ENCODE results near the gene STAB1.

DNA sequence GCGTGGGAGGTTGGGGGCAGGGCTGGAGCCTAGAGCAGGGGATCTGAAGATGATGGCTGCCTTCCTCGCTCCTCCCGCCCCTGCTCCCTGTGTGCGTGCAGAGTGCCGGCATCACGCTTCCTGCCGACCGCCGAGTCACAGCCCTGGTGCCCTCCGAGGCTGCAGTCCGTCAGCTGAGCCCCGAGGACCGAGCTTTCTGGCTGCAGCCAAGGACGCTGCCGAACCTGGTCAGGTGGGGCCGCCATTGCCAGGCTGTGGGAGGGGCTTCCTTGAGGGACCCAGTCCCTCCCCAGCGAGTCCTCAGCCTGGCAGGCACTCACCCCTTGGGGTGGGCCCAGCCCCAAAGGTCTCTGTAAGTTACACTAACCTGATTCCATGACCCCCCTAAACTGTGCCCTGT, 17.6 kb downstream of the STAB1 start:
- TF ChIP-seq POLR2AphosphoS5 (IDR thresholded peaks at IDR 0.05; ENCODE audit: low read depth) = no peak
- TF ChIP-seq, protein P1, sequence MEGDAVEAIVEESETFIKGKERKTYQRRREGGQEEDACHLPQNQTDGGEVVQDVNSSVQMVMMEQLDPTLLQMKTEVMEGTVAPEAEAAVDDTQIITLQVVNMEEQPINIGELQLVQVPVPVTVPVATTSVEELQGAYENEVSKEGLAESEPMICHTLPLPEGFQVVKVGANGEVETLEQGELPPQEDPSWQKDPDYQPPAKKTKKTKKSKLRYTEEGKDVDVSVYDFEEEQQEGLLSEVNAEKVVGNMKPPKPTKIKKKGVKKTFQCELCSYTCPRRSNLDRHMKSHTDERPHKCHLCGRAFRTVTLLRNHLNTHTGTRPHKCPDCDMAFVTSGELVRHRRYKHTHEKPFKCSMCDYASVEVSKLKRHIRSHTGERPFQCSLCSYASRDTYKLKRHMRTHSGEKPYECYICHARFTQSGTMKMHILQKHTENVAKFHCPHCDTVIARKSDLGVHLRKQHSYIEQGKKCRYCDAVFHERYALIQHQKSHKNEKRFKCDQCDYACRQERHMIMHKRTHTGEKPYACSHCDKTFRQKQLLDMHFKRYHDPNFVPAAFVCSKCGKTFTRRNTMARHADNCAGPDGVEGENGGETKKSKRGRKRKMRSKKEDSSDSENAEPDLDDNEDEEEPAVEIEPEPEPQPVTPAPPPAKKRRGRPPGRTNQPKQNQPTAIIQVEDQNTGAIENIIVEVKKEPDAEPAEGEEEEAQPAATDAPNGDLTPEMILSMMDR (conservative IDR thresholded peaks at IDR 0.05; ENCODE audit: low read depth in 2 of 2) = no peak
- TF ChIP-seq CREB1 (CRISPR knock-in tag; IDR thresholded peaks at IDR 0.05; ENCODE audit: low read depth) = no peak
- TF ChIP-seq, protein P2, sequence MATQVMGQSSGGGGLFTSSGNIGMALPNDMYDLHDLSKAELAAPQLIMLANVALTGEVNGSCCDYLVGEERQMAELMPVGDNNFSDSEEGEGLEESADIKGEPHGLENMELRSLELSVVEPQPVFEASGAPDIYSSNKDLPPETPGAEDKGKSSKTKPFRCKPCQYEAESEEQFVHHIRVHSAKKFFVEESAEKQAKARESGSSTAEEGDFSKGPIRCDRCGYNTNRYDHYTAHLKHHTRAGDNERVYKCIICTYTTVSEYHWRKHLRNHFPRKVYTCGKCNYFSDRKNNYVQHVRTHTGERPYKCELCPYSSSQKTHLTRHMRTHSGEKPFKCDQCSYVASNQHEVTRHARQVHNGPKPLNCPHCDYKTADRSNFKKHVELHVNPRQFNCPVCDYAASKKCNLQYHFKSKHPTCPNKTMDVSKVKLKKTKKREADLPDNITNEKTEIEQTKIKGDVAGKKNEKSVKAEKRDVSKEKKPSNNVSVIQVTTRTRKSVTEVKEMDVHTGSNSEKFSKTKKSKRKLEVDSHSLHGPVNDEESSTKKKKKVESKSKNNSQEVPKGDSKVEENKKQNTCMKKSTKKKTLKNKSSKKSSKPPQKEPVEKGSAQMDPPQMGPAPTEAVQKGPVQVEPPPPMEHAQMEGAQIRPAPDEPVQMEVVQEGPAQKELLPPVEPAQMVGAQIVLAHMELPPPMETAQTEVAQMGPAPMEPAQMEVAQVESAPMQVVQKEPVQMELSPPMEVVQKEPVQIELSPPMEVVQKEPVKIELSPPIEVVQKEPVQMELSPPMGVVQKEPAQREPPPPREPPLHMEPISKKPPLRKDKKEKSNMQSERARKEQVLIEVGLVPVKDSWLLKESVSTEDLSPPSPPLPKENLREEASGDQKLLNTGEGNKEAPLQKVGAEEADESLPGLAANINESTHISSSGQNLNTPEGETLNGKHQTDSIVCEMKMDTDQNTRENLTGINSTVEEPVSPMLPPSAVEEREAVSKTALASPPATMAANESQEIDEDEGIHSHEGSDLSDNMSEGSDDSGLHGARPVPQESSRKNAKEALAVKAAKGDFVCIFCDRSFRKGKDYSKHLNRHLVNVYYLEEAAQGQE (IDR thresholded peaks at IDR 0.05; ENCODE audit: unreplicated experiment) = no peak
- TF ChIP-seq EZH2 (IDR thresholded peaks at IDR 0.05; ENCODE audit: low read depth, unreplicated experiment) = no peak
- TF ChIP-seq EZH2phosphoT487 (IDR thresholded peaks at IDR 0.05; ENCODE audit: unreplicated experiment) = no peak
- TF ChIP-seq JUNB (IDR thresholded peaks at IDR 0.05; ENCODE audit: unreplicated experiment) = no peak
- no peak for TF ChIP-seq STAT1 (IDR thresholded peaks at IDR 0.05; ENCODE audit: unreplicated experiment)
- TF ChIP-seq, protein P3, sequence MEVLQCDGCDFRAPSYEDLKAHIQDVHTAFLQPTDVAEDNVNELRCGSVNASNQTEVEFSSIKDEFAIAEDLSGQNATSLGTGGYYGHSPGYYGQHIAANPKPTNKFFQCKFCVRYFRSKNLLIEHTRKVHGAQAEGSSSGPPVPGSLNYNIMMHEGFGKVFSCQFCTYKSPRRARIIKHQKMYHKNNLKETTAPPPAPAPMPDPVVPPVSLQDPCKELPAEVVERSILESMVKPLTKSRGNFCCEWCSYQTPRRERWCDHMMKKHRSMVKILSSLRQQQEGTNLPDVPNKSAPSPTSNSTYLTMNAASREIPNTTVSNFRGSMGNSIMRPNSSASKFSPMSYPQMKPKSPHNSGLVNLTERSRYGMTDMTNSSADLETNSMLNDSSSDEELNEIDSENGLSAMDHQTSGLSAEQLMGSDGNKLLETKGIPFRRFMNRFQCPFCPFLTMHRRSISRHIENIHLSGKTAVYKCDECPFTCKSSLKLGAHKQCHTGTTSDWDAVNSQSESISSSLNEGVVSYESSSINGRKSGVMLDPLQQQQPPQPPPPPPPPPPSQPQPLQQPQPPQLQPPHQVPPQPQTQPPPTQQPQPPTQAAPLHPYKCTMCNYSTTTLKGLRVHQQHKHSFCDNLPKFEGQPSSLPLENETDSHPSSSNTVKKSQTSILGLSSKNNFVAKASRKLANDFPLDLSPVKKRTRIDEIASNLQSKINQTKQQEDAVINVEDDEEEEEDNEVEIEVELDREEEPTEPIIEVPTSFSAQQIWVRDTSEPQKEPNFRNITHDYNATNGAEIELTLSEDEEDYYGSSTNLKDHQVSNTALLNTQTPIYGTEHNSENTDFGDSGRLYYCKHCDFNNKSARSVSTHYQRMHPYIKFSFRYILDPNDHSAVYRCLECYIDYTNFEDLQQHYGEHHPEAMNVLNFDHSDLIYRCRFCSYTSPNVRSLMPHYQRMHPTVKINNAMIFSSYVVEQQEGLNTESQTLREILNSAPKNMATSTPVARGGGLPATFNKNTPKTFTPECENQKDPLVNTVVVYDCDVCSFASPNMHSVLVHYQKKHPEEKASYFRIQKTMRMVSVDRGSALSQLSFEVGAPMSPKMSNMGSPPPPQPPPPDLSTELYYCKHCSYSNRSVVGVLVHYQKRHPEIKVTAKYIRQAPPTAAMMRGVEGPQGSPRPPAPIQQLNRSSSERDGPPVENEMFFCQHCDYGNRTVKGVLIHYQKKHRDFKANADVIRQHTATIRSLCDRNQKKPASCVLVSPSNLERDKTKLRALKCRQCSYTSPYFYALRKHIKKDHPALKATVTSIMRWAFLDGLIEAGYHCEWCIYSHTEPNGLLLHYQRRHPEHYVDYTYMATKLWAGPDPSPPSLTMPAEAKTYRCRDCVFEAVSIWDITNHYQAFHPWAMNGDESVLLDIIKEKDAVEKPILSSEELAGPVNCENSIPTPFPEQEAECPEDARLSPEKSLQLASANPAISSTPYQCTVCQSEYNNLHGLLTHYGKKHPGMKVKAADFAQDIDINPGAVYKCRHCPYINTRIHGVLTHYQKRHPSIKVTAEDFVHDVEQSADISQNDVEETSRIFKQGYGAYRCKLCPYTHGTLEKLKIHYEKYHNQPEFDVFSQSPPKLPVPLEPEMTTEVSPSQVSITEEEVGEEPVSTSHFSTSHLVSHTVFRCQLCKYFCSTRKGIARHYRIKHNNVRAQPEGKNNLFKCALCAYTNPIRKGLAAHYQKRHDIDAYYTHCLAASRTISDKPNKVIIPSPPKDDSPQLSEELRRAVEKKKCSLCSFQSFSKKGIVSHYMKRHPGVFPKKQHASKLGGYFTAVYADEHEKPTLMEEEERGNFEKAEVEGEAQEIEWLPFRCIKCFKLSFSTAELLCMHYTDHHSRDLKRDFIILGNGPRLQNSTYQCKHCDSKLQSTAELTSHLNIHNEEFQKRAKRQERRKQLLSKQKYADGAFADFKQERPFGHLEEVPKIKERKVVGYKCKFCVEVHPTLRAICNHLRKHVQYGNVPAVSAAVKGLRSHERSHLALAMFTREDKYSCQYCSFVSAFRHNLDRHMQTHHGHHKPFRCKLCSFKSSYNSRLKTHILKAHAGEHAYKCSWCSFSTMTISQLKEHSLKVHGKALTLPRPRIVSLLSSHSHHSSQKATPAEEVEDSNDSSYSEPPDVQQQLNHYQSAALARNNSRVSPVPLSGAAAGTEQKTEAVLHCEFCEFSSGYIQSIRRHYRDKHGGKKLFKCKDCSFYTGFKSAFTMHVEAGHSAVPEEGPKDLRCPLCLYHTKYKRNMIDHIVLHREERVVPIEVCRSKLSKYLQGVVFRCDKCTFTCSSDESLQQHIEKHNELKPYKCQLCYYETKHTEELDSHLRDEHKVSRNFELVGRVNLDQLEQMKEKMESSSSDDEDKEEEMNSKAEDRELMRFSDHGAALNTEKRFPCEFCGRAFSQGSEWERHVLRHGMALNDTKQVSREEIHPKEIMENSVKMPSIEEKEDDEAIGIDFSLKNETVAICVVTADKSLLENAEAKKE (CRISPR knock-in tag; IDR thresholded peaks at IDR 0.05) = no peak
